Uterus (tissue), 2 donors: Measurements from ENCODE around the gene BMPR1A.

Experiments used
- CTCF ChIP-seq, 4 experiments: fragments of 200-600 bp in 2 of 4; fragments of 450-650 bp in 2 of 4; sonication (generic) in 2 of 4; IDR thresholded peaks; one replicate each; pipeline ENCODE4 v1.5.1; 2016 to 2019; ENCODE audit warnings: antibody characterized with exemption in 4 of 4, mild to moderate bottlenecking in 2 of 4, moderate library complexity in 1 of 4
- POLR2A ChIP-seq, 2 donors: fragments of 450-650 bp; IDR thresholded peaks; one replicate each; pipeline ENCODE4 v1.6.1; 2016; ENCODE audit warnings: antibody characterized with exemption in 2 of 2, mild to moderate bottlenecking in 1 of 2, moderate library complexity in 1 of 2

DNA sequence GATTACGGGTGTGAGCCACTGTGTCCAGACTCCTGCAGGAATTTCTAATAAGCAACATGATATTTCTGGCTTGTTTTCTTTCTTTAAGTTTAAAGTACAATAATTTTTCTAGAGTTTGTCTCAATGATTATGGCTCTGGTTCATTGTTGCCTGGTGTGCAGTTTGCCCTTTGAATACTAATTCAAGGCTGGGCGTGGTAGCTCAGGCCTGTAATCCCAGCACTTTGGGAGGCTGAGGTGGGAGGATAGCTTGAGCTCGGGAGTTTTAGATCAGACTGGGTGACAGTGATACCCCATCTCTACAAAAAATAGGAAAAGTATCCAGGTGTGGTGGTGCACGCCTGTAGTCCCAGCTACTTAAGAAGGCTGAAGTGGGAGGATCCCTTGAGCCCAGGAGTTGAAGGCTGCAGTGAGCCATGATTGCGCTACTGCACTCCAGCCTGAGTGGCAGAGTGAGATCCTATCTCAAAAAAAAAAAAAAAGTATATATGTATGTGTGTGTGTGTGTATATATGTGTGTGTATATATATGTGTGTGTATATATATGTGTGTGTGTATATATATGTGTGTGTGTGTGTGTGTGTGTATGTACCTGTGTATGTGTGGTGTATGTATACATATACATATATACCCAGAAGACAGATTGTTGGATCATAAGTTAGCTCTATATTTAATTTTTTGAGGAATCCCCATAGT, 220.1 kb downstream of the BMPR1A start:
- TF ChIP-seq CTCF (IDR thresholded peaks at IDR 0.05) = no peak
- TF ChIP-seq POLR2A (IDR thresholded peaks at IDR 0.05) = no peak
